IMR-90 (cell line): Measurements from ENCODE around the gene MTMR1. TPM values are rescaled to one million over a fixed set of nuclear protein-coding genes. Genes with fewer than 3 reads are reported as not detected.

Experiments
- ATAC-seq: fragments of 200-7000 bp; cut with Tn5 transposase; 2 replicates; pipeline ENCODE4 v1.9.1; 2020; ENCODE audit warnings: low read depth, mild to moderate bottlenecking, moderate library complexity
- BruUV-seq: library from RNA; stranded (reverse); fragments of 400-500 nt; replicated peaks from 2 replicates; lab custom pipeline; 2021; lab: Mats Ljungman, UMichigan
- CTCF ChIA-PET: fragments of 300-600 bp; formaldehyde crosslinking; extraction: SDS; loops from one replicate; lab custom pipeline; 2021; ENCODE audit warnings: antibody characterized with exemption; lab: Yijun Ruan, JAX
- POLR2A ChIA-PET: fragments of 300-600 bp; sonication (Branson Sonifier 250); formaldehyde crosslinking; loops from one replicate; lab custom pipeline; 2022; ENCODE audit warnings: antibody characterized with exemption; ENCODE audit not compliant: unreplicated experiment; lab: Charles Lee
- DNase-seq: peaks from one replicate; pipeline ENCODE4 v3.0.0; 2013
- H2AFZ ChIP-seq: replicated peaks from 2 replicates; pipeline ENCODE3; 2013; ENCODE audit warnings: low read length, mild to moderate bottlenecking; ENCODE audit not compliant: poor library complexity
- H2AK5ac ChIP-seq: 2 replicates; pipeline ENCODE4 v1.6.1; 2013; ENCODE audit warnings: low read depth, low read length, inconsistent platforms
- H2AK9ac ChIP-seq: replicated peaks from 2 replicates; pipeline ENCODE3; 2013; ENCODE audit warnings: mild to moderate bottlenecking, low read depth, low read length, moderate library complexity; ENCODE audit not compliant: poor library complexity
- H2BK120ac ChIP-seq: 2 replicates; pipeline ENCODE4 v1.6.1; 2013; ENCODE audit warnings: low read depth, low read length, inconsistent platforms
- H2BK15ac ChIP-seq: 3 replicates; pipeline ENCODE4 v1.6.1; 2013; ENCODE audit warnings: low read depth, low read length, inconsistent platforms
- H2BK20ac ChIP-seq: 2 replicates; pipeline ENCODE4 v1.6.1; 2013; ENCODE audit warnings: low read depth, mild to moderate bottlenecking, inconsistent platforms, low read length, moderate library complexity
- H2BK5ac ChIP-seq: 2 replicates; pipeline ENCODE4 v1.6.1; 2013; ENCODE audit warnings: mild to moderate bottlenecking, low read depth, low read length, inconsistent platforms; ENCODE audit not compliant: poor library complexity, severe bottlenecking
- H3K14ac ChIP-seq: replicated peaks from 2 replicates; pipeline ENCODE4 v1.6.1; 2013; ENCODE audit warnings: low read depth, low read length, inconsistent platforms
- H3K18ac ChIP-seq: 2 replicates; pipeline ENCODE4 v1.6.1; 2013; ENCODE audit warnings: low read depth, low read length, control low read depth
- H3K23ac ChIP-seq: 2 replicates; pipeline ENCODE4 v1.6.1; 2013; ENCODE audit warnings: low read depth, low read length, inconsistent platforms
- H3K27ac ChIP-seq: 2 replicates; pipeline ENCODE4 v1.5.1; 2013; ENCODE audit warnings: mild to moderate bottlenecking, control low read depth, low read length; ENCODE audit not compliant: insufficient read depth
- H3K27me3 ChIP-seq: 2 replicates; pipeline ENCODE4 v1.6.1; 2013; ENCODE audit warnings: low read length; ENCODE audit not compliant: control insufficient read depth, insufficient read depth
- H3K36me3 ChIP-seq: 2 replicates; pipeline ENCODE4 v1.6.1; 2013; ENCODE audit warnings: low read length, mixed read lengths; ENCODE audit not compliant: control insufficient read depth, insufficient read depth
- H3K4ac ChIP-seq: 2 replicates; pipeline ENCODE4 v1.6.1; 2013; ENCODE audit warnings: low read depth, low read length, inconsistent platforms
- H3K4me1 ChIP-seq: 2 replicates; pipeline ENCODE4 v1.6.1; 2013; ENCODE audit warnings: low read length, mixed read lengths; ENCODE audit not compliant: control insufficient read depth, insufficient read depth
- H3K4me2 ChIP-seq: 2 replicates; pipeline ENCODE4 v1.6.1; 2013; ENCODE audit warnings: low read depth, mild to moderate bottlenecking, control low read depth, low read length, moderate library complexity
- H3K4me3 ChIP-seq: 2 replicates; pipeline ENCODE4 v1.5.1; 2013; ENCODE audit warnings: low read depth, mild to moderate bottlenecking, control low read depth, low read length, moderate library complexity; ENCODE audit not compliant: insufficient read depth
- H3K56ac ChIP-seq: 2 replicates; pipeline ENCODE4 v1.6.1; 2013; ENCODE audit warnings: low read length, inconsistent platforms; ENCODE audit not compliant: insufficient read depth; ENCODE audit errors: extremely low read depth
- H3K79me1 ChIP-seq, 2 experiments: 2 replicates each; pipeline ENCODE4 v1.6.1; 2013; ENCODE audit warnings: low read length in 2 of 2, inconsistent platforms in 1 of 2, low read depth in 1 of 2
- H3K9ac ChIP-seq: 2 replicates; pipeline ENCODE4 v1.6.1; 2013; ENCODE audit warnings: low read depth, low read length, control low read depth
- H3K9me1 ChIP-seq: 2 replicates; pipeline ENCODE4 v1.6.1; 2013; ENCODE audit warnings: low read length, inconsistent platforms; ENCODE audit not compliant: insufficient read depth
- H3K9me3 ChIP-seq: 2 replicates; pipeline ENCODE4 v1.6.1; 2013; ENCODE audit warnings: low read length; ENCODE audit not compliant: control insufficient read depth, insufficient read depth
- H4K20me1 ChIP-seq: 2 replicates; pipeline ENCODE4 v1.6.1; 2013; ENCODE audit warnings: low read length, inconsistent platforms; ENCODE audit not compliant: insufficient read depth
- H4K5ac ChIP-seq: 2 replicates; pipeline ENCODE4 v1.6.1; 2013; ENCODE audit warnings: mild to moderate bottlenecking, low read depth, low read length, control low read depth
- H4K8ac ChIP-seq, 2 experiments: 2 replicates each; pipeline ENCODE4 v1.6.1; 2013; ENCODE audit warnings: low read depth in 2 of 2, low read length in 2 of 2, control low read depth in 1 of 2, inconsistent platforms in 1 of 2
- H4K91ac ChIP-seq: 2 replicates; pipeline ENCODE4 v1.6.1; 2013; ENCODE audit warnings: low read depth, low read length, inconsistent platforms; ENCODE audit not compliant: insufficient read depth
- RAD21 ChIP-seq: IDR thresholded peaks from 2 replicates; pipeline ENCODE4 v1.6.1; 2012; ENCODE audit warnings: low read length, improper control_type of control experiment
- RCOR1 ChIP-seq: IDR thresholded peaks from 2 replicates; pipeline ENCODE4 v1.6.1; 2012; ENCODE audit warnings: mild to moderate bottlenecking, low read length, improper control_type of control experiment; ENCODE audit not compliant: insufficient replicate concordance
- SMC3 ChIP-seq: fragments of 150-350 bp; IDR thresholded peaks from 2 replicates; pipeline ENCODE4 v1.6.1; 2016; ENCODE audit warnings: low read depth, mild to moderate bottlenecking, antibody characterized with exemption, low read length, moderate library complexity
- WGBS, 2 experiments: methylation state at CpG; one replicate each; pipeline versions ENCODE4 v1.1.5 to v1.1.7; 2013; ENCODE audit warnings: missing lambda C conversion rate in 2 of 2; ENCODE audit not compliant: insufficient read length in 1 of 2; ENCODE audit errors: extremely low coverage in 2 of 2; 5-methylcytosine and 5-hydroxymethylcytosine counted together
- dilution Hi-C: fragments of 300-500 bp; cut with HindIII; formaldehyde crosslinking; loops from one replicate; pipeline ENCODE4 v1.14.3; 2018; ENCODE audit warnings: low sequenced_read_pairs; ENCODE audit not compliant: unreplicated experiment
- in situ Hi-C: fragments of 300-500 bp; cut with MboI; formaldehyde crosslinking; loops from 3 replicates; pipeline ENCODE4 v1.14.3; 2019; ENCODE audit warnings: low sequenced_read_pairs, inconsistent platforms, mixed read lengths
- intact Hi-C: fragments of 100-400 bp; cut with micrococcal nuclease; formaldehyde crosslinking; loops from 2 replicates; pipeline ENCODE4 v1.10.0; 2022
- polyA plus RNA-seq, 3 experiments: library from polyadenylated mRNA; depleted of rRNA; stranded (reverse); fragments of >200 nt; gene quantifications; 2 replicates each; pipeline ENCODE4 v1.2.3, GENCODE V29; 2012; ENCODE audit warnings: low replicate concordance in 1 of 3
- total RNA-seq: library from RNA; depleted of rRNA; stranded (reverse); fragments of >200 nt; gene quantifications from 2 replicates; pipeline ENCODE4 v1.2.3, GENCODE V29; 2012
- TF ChIP-seq, protein P1 (sequence below): conservative IDR thresholded peaks from 2 replicates; pipeline ENCODE4 v1.5.1; 2012; ENCODE audit warnings: mild to moderate bottlenecking, low read depth, low read length, improper control_type of control experiment

Gene MTMR1
- total and polyA plus RNA-seq, 2 of the 4 experiments (the other 2 are of a cell fraction) = 19.0 to 28.8 TPM

DNA sequence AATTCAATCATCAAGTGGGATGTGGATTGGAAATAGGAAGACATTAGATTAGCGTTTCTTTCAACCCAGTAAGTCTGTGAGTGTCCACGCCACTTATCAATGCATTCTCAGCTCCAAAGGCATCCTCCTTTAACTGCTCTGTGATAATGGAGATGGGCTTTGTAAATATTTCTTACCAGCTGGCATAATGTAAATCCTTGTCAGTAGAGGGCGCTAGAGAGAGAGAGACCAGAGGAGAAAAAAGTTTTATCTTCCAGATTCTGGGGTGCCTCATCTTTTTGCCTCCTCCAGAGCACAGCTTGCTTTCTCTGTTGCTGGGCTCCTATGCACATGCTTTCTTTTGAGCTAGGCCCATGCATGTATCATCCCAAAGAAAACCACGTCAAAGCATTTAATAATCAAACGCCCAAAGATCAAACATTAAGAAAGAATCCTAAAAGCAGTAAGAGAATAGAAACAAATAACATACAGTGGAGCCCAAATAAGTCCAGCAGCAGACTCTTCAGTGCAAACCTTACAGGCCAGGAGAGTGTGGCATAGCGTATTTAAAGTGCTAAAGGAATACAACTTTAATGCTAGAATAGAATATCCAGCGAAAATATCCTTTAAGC, 9.6 kb upstream of the MTMR1 start:
- in situ Hi-C loops (no loop called here), intact Hi-C loops (loop anchor here (2.0 to 10.0 kb wide), 2 partner anchors 29 to 319 kb away; partner anchors contain the start of gene MAMLD1), dilution Hi-C loops (no loop called here)
- TF ChIP-seq SMC3 (peak; percentile 33; the same call in 1 of the 2 replicates), RCOR1 (no peak), RAD21 (peak; percentile 37)
- TF ChIP-seq, protein P1, sequence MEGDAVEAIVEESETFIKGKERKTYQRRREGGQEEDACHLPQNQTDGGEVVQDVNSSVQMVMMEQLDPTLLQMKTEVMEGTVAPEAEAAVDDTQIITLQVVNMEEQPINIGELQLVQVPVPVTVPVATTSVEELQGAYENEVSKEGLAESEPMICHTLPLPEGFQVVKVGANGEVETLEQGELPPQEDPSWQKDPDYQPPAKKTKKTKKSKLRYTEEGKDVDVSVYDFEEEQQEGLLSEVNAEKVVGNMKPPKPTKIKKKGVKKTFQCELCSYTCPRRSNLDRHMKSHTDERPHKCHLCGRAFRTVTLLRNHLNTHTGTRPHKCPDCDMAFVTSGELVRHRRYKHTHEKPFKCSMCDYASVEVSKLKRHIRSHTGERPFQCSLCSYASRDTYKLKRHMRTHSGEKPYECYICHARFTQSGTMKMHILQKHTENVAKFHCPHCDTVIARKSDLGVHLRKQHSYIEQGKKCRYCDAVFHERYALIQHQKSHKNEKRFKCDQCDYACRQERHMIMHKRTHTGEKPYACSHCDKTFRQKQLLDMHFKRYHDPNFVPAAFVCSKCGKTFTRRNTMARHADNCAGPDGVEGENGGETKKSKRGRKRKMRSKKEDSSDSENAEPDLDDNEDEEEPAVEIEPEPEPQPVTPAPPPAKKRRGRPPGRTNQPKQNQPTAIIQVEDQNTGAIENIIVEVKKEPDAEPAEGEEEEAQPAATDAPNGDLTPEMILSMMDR = peak; percentile 51
- Histone ChIP-seq H3K4me2 (no peak overlapping the region), H3K18ac (no peak overlapping the region), H3K9me3 (no peaks in the 10 kb centered on the region), H3K4me3 (no peak overlapping the region), H4K5ac (no peak overlapping the region), H2AK9ac (no peak overlapping the region), H2AFZ (no peak overlapping the region), H3K9me1 (0 out of 2 replicates have a peak, but pooled peaks cover 4% of the 10 kb centered on the region), H3K9ac (no peak overlapping the region), H3K4ac (no peak overlapping the region), H3K14ac (no peak overlapping the region), H3K23ac (no peak overlapping the region), H3K27ac (no peak overlapping the region), H2BK15ac (no peak overlapping the region), H3K56ac (no peak overlapping the region), H3K27me3 (no peaks in the 10 kb centered on the region), H4K20me1 (no peaks in the 10 kb centered on the region), H2BK120ac (no peak overlapping the region), H2BK5ac (no peak overlapping the region), H2AK5ac (no peak overlapping the region), H3K4me1 (peaks cover 4% of the 10 kb centered on the region), H2BK20ac (no peak overlapping the region), H4K8ac (no peak overlapping the region), H4K91ac (no peak overlapping the region), H3K36me3 (no peaks in the 10 kb centered on the region), H3K79me1 (no peaks in the 10 kb centered on the region)
- no CpG with 5 or more reads among the region's 7 CpGs for WGBS, 2 experiments
- CTCF ChIA-PET = interaction anchor here (0.6 to 1.5 kb wide), 6 partner anchors 12 to 733 kb away, joined by 3 to 8 read pairs (median 4); no protein-coding TSS in a partner anchor
- DNase-seq = peak; percentile 33
- POLR2A ChIA-PET = no interaction called here
- ATAC-seq = peak; percentile 32; the same call in 1 of the 2 replicates
- no TSS peak for BruUV-seq
